ENCODE results near the gene FGFBP3.

DNA sequence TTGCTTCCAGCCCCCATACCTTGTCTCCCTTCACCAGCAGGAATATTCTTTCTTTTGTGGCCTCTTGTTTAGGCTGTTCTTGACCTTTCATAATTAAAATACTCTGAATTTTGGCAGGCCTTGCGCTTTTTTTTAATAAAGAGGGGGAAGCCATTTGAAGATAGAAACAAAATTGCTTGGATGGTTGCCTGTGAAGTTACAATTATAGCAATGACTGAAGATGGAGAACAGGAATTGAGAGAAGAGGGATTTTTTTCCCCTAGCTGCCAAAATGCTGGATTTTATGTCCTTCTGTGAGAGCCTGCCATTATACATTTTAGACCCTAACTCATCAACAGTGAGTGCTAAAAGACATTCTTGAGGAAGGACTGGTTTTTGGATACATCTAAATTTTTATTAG is 24.8 kb downstream of the FGFBP3 start:
- TF ChIP-seq FOXP1 (CRISPR knock-in tag; IDR thresholded peaks at IDR 0.05; ENCODE audit: borderline replicate concordance) (no peak), CTCF (IDR thresholded peaks at IDR 0.05) (no peak), TP53 (CRISPR knock-in tag; IDR thresholded peaks at IDR 0.05) (no peak), HMGA2 (CRISPR knock-in tag; IDR thresholded peaks at IDR 0.05) (no peak), NFYB (CRISPR knock-in tag; conservative IDR thresholded peaks at IDR 0.05; ENCODE audit: low read depth) (no peak), ATF6 (CRISPR knock-in tag; IDR thresholded peaks at IDR 0.05) (no peak), ATF2 (CRISPR knock-in tag; IDR thresholded peaks at IDR 0.05; ENCODE audit: borderline replicate concordance, low read depth) (no peak), SP1 (CRISPR knock-in tag; conservative IDR thresholded peaks at IDR 0.05) (no peak), TEAD4 (CRISPR knock-in tag; IDR thresholded peaks at IDR 0.05) (no peak)
- TF ChIP-seq, protein P1, sequence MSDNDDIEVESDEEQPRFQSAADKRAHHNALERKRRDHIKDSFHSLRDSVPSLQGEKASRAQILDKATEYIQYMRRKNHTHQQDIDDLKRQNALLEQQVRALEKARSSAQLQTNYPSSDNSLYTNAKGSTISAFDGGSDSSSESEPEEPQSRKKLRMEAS (CRISPR knock-in tag; IDR thresholded peaks at IDR 0.05) = no peak
